H9 (cell line): Measurements from ENCODE around the gene ARMC2. TPM values are rescaled to one million over a fixed set of nuclear protein-coding genes. Genes with fewer than 3 reads are reported as not detected.

Experiments
- DNase-seq: peaks from one replicate; pipeline ENCODE4 v3.0.0-alpha.2; 2017
- H2AFZ ChIP-seq: one replicate; pipeline ENCODE4 v1.6.1; 2013; ENCODE audit warnings: mild to moderate bottlenecking, low read length, control low read depth, moderate library complexity
- H2AK5ac ChIP-seq: 2 replicates; pipeline ENCODE4 v1.6.1; 2013; ENCODE audit warnings: low read length, control low read depth, mixed read lengths; ENCODE audit not compliant: insufficient read length
- H2BK120ac ChIP-seq: one replicate; pipeline ENCODE4 v1.6.1; 2013; ENCODE audit warnings: low read depth, mild to moderate bottlenecking, low read length, control low read depth, inconsistent platforms; ENCODE audit not compliant: poor library complexity, severe bottlenecking
- H2BK12ac ChIP-seq: 2 replicates; pipeline ENCODE4 v1.6.1; 2013; ENCODE audit warnings: low read length, control low read depth, mixed read lengths, low read depth; ENCODE audit not compliant: insufficient read length
- H2BK15ac ChIP-seq: 2 replicates; pipeline ENCODE4 v1.6.1; 2013; ENCODE audit warnings: low read depth, low read length, control low read depth
- H2BK20ac ChIP-seq: one replicate; pipeline ENCODE4 v1.6.1; 2013; ENCODE audit warnings: low read depth, mild to moderate bottlenecking, low read length, control low read depth, inconsistent platforms; ENCODE audit not compliant: poor library complexity, severe bottlenecking
- H2BK5ac ChIP-seq: 2 replicates; pipeline ENCODE4 v1.6.1; 2013; ENCODE audit warnings: low read length, control low read depth, mixed read lengths; ENCODE audit not compliant: insufficient read length
- H3K14ac ChIP-seq: 2 replicates; pipeline ENCODE4 v1.6.1; 2013; ENCODE audit warnings: low read length, control low read depth; ENCODE audit not compliant: insufficient read depth
- H3K18ac ChIP-seq: 2 replicates; pipeline ENCODE4 v1.6.1; 2013; ENCODE audit warnings: low read depth, mild to moderate bottlenecking, mixed read lengths, low read length, control low read depth; ENCODE audit not compliant: insufficient read length
- H3K23ac ChIP-seq: 2 replicates; pipeline ENCODE4 v1.6.1; 2013; ENCODE audit warnings: low read length, control low read depth, mixed read lengths, low read depth; ENCODE audit not compliant: insufficient read length
- H3K23me2 ChIP-seq: 2 replicates; pipeline ENCODE4 v1.6.1; 2013; ENCODE audit warnings: low read depth, mild to moderate bottlenecking, mixed read lengths, low read length, control low read depth; ENCODE audit not compliant: insufficient read length, poor library complexity, severe bottlenecking
- H3K27ac ChIP-seq: 2 replicates; pipeline ENCODE4 v1.5.1; 2013; ENCODE audit warnings: low read length, control low read depth, mixed read lengths, low read depth; ENCODE audit not compliant: insufficient read length
- H3K27me3 ChIP-seq: 2 replicates; pipeline ENCODE4 v1.6.1; 2013; ENCODE audit warnings: low read length, control low read depth, inconsistent platforms; ENCODE audit not compliant: insufficient read depth
- H3K4ac ChIP-seq: 2 replicates; pipeline ENCODE4 v1.6.1; 2013; ENCODE audit warnings: low read depth, mild to moderate bottlenecking, control low read depth, inconsistent platforms, low read length, moderate library complexity
- H3K4me1 ChIP-seq: 2 replicates; pipeline ENCODE4 v1.6.1; 2013; ENCODE audit warnings: low read length, control low read depth, inconsistent platforms; ENCODE audit not compliant: insufficient read depth
- H3K4me2 ChIP-seq: 2 replicates; pipeline ENCODE4 v1.6.1; 2013; ENCODE audit warnings: low read length, control low read depth, mixed read lengths; ENCODE audit not compliant: insufficient read length, insufficient read depth
- H3K56ac ChIP-seq: 2 replicates; pipeline ENCODE4 v1.6.1; 2013; ENCODE audit warnings: low read depth, mild to moderate bottlenecking, mixed read lengths, low read length, control low read depth; ENCODE audit not compliant: insufficient read length
- H3K79me1 ChIP-seq: 2 replicates; pipeline ENCODE4 v1.6.1; 2013; ENCODE audit warnings: low read depth, mild to moderate bottlenecking, moderate library complexity, low read length, control low read depth, inconsistent platforms; ENCODE audit not compliant: insufficient read depth, poor library complexity, severe bottlenecking
- H3K79me2 ChIP-seq: 2 replicates; pipeline ENCODE4 v1.6.1; 2013; ENCODE audit warnings: low read length, control low read depth, inconsistent platforms; ENCODE audit not compliant: insufficient read depth
- H3K9ac ChIP-seq: 2 replicates; pipeline ENCODE4 v1.6.1; 2013; ENCODE audit warnings: low read length, control low read depth, mixed read lengths; ENCODE audit not compliant: insufficient read length; ENCODE audit errors: extremely low read depth
- H3K9me3 ChIP-seq: one replicate; pipeline ENCODE4 v1.6.1; 2013; ENCODE audit warnings: low read depth, low read length, inconsistent platforms; ENCODE audit not compliant: control insufficient read depth
- H3T11ph ChIP-seq: one replicate; pipeline ENCODE4 v1.6.1; 2013; ENCODE audit warnings: mild to moderate bottlenecking, low read length, control low read depth, inconsistent platforms
- H4K20me1 ChIP-seq: one replicate; pipeline ENCODE4 v1.6.1; 2013; ENCODE audit not compliant: control insufficient read depth, insufficient read length, insufficient read depth
- H4K5ac ChIP-seq: 2 replicates; pipeline ENCODE4 v1.6.1; 2013; ENCODE audit warnings: low read depth, mild to moderate bottlenecking, mixed read lengths, low read length, control low read depth; ENCODE audit not compliant: insufficient read length
- H4K8ac ChIP-seq: replicated peaks from 2 replicates; pipeline ENCODE4 v1.6.1; 2013; ENCODE audit warnings: low read length, control low read depth, mixed read lengths, low read depth; ENCODE audit not compliant: insufficient read length
- H4K91ac ChIP-seq: 2 replicates; pipeline ENCODE4 v1.6.1; 2013; ENCODE audit warnings: low read depth, mild to moderate bottlenecking, moderate library complexity, mixed read lengths, low read length, control low read depth; ENCODE audit not compliant: insufficient read length
- H3K27ac Mint-ChIP-seq, 3 experiments: 2 replicates in 2 of 3; 3 replicates in 1 of 3; pipeline ENCODE4 v1.8.0; 2020 to 2021; ENCODE audit warnings: mixed read lengths in 3 of 3, mild to moderate bottlenecking in 1 of 3, moderate library complexity in 1 of 3
- H3K27me3 Mint-ChIP-seq: 2 replicates; pipeline ENCODE4 v1.8.0; 2021; ENCODE audit warnings: low read depth, mild to moderate bottlenecking, moderate library complexity, mixed read lengths
- H3K36me3 Mint-ChIP-seq, 3 experiments: 2 replicates in 2 of 3; 3 replicates in 1 of 3; pipeline ENCODE4 v1.8.0; 2020 to 2021; ENCODE audit warnings: low read depth in 3 of 3, mixed read lengths in 3 of 3; ENCODE audit not compliant: insufficient read depth in 1 of 3
- H3K4me1 Mint-ChIP-seq, 2 experiments: 2 replicates each; pipeline ENCODE4 v1.8.0; 2020; ENCODE audit warnings: mixed read lengths in 2 of 2
- H3K4me3 Mint-ChIP-seq, 2 experiments: 2 replicates in 1 of 2; 3 replicates in 1 of 2; pipeline ENCODE4 v1.8.0; 2020 to 2021; ENCODE audit warnings: mild to moderate bottlenecking in 2 of 2, mixed read lengths in 2 of 2, moderate library complexity in 1 of 2
- H3K9me3 Mint-ChIP-seq, 2 experiments: 2 replicates in 1 of 2; 3 replicates in 1 of 2; pipeline ENCODE4 v1.8.0; 2020; ENCODE audit warnings: mild to moderate bottlenecking in 2 of 2, mixed read lengths in 2 of 2, moderate library complexity in 1 of 2
- WGBS: extraction: QIAGEN DNeasy Blood & Tissue Kit; methylation state at CpG from one replicate; pipeline ENCODE4 v1.1.7; 2013; ENCODE audit warnings: missing lambda C conversion rate, low lambda C conversion rate, mixed read lengths; ENCODE audit not compliant: insufficient read length; ENCODE audit errors: extremely low coverage; 5-methylcytosine and 5-hydroxymethylcytosine counted together
- total RNA-seq: library from RNA; stranded (reverse); gene quantifications from 2 replicates; pipeline ENCODE4 v1.2.1, GENCODE V29; 2021
- TF ChIP-seq, protein P1 (sequence below): fragments of 200-600 bp; sonication (generic); conservative IDR thresholded peaks from 3 replicates; pipeline ENCODE4 v1.8.0; 2021; ENCODE audit warnings: antibody characterized with exemption, mild to moderate bottlenecking

ARMC2 gene
- total RNA-seq, 1 experiment from 2014 or later = 2.8 TPM

DNA sequence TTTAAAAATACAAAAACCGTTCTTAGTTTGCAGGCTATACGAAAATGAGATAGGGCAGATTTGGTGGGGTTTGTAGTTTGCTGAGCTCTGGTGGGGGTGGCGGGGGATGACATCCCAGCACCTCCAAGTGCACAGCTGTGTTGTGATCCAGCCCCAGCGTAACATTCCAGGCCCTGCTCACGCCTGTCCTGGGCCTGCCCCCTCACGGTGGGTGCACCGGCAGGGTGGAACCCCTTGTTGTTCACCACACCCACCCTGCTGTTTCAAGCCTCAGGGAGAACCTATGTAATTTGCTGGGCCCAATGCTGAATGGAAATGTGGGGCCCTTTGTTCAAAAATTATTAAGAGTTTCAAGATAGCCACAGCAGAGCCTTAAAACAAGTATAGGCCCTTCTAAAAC lies 25.0 kb downstream of the ARMC2 start:
- H3K4me2 ChIP-seq = no peak overlapping the region
- H2BK5ac ChIP-seq = no peak overlapping the region
- Mint-ChIP-seq H3K4me3 (no peak overlapping the region), H3K36me3 (no peaks in the 10 kb centered on the region; a peak in 1 of 7 replicates), H3K27ac (0 out of 7 replicates have a peak overlapping the region, but pooled peaks of 1 of the 3 experiments have one; percentile 41), H3K27me3 (no peaks in the 10 kb centered on the region), H3K9me3 (no peaks in the 10 kb centered on the region; a peak in 1 of 5 replicates), H3K4me1 (peaks cover 30 to 36% of the 10 kb centered on the region in 2 experiments)
- H4K20me1 ChIP-seq = no peaks in the 10 kb centered on the region
- no peak overlapping the region for H3T11ph ChIP-seq
- H3K79me2 ChIP-seq = no peaks in the 10 kb centered on the region
- H2BK120ac ChIP-seq = no peak overlapping the region
- no peak for DNase-seq
- no peak overlapping the region for H2BK15ac ChIP-seq
- H3K4me1 ChIP-seq = no peaks in the 10 kb centered on the region
- H4K8ac ChIP-seq = no peak overlapping the region
- H3K9ac ChIP-seq = no peak overlapping the region
- no peak overlapping the region for H2AFZ ChIP-seq
- H3K23me2 ChIP-seq = no peaks in the 10 kb centered on the region
- no peaks in the 10 kb centered on the region for H3K9me3 ChIP-seq
- H3K56ac ChIP-seq = no peak overlapping the region
- H3K27ac ChIP-seq = no peak overlapping the region
- no peak overlapping the region for H3K4ac ChIP-seq
- H3K79me1 ChIP-seq = no peaks in the 10 kb centered on the region
- no peak overlapping the region for H3K14ac ChIP-seq
- no CpG with 5 or more reads among the region's 7 CpGs for WGBS
- no peak overlapping the region for H4K91ac ChIP-seq
- H3K27me3 ChIP-seq = no peaks in the 10 kb centered on the region
- no peak overlapping the region for H3K18ac ChIP-seq
- no peak overlapping the region for H2AK5ac ChIP-seq
- TF ChIP-seq, protein P1, sequence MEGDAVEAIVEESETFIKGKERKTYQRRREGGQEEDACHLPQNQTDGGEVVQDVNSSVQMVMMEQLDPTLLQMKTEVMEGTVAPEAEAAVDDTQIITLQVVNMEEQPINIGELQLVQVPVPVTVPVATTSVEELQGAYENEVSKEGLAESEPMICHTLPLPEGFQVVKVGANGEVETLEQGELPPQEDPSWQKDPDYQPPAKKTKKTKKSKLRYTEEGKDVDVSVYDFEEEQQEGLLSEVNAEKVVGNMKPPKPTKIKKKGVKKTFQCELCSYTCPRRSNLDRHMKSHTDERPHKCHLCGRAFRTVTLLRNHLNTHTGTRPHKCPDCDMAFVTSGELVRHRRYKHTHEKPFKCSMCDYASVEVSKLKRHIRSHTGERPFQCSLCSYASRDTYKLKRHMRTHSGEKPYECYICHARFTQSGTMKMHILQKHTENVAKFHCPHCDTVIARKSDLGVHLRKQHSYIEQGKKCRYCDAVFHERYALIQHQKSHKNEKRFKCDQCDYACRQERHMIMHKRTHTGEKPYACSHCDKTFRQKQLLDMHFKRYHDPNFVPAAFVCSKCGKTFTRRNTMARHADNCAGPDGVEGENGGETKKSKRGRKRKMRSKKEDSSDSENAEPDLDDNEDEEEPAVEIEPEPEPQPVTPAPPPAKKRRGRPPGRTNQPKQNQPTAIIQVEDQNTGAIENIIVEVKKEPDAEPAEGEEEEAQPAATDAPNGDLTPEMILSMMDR = no peak
- H2BK20ac ChIP-seq = no peak overlapping the region
- H2BK12ac ChIP-seq = no peak overlapping the region
- H4K5ac ChIP-seq = no peak overlapping the region
- no peak overlapping the region for H3K23ac ChIP-seq
